ENCODE data around the gene CEACAM16.

Gene CEACAM16

DNA sequence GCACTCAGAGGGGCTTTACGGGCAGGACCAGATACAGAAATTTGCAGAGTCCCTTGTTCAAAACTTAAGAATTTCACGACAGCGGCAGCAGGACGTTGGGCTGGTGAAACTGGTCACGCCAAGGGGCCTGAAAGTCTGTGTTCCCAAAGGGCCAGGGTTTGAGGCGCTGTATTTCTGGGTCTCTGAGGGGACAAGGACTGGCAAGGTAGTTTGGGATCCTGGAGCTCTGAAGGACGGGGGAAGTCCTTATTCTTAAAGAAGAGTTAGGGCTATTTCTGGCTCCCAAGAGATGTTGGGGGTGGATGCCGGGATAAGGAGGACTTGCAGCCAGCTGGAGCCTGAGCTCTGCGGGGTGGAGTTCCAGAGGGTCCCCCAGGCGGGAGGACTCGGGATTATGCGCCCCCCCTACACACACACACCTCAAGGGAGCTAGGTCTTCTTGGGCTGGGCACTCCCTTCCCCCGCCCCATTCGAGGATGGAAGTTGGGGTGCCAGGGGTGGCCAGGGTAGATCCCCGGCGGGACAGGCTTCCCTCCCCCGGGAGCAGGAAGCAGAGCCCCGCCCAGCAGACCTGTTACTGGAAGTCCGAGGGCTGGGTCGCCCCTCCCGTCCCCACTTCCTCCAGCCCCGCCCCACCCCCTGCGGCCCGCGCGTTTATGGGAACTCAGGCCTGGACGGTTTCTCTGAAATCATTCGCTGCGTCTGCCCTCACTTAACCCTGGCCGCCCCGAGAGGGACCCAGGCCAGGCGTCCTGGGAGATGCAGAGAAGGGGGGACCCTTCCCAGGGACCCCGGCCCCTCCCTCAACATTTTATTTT lies 55.2 kb downstream of the CEACAM16 start:
- Histone ChIP-seq H3K9me3 (ENCODE audit: low read depth, low read length) (no peaks in the 10 kb centered on the region), H3K36me3 (ENCODE audit: insufficient read depth, low read length) (no peaks in the 10 kb centered on the region; the same call in none of the 2 replicates), H3K9ac (ENCODE audit: insufficient read length) (no peak overlapping the region), H3K4me3 (no peak overlapping the region), H3K27ac (no peak overlapping the region)
- DNase-seq (ENCODE audit: low read depth, low spot score): no peak
- TF ChIP-seq EZH2 (IDR thresholded peaks at IDR 0.05): no peak
- no peak for TF ChIP-seq FOXP2 (optimal IDR thresholded peaks at IDR 0.05; ENCODE audit: control extremely low read depth, extremely low read length, insufficient read depth)
- no peak for TF ChIP-seq POLR2AphosphoS5 (IDR thresholded peaks at IDR 0.05; ENCODE audit: borderline replicate concordance, low read depth, low read length)

DNA sequence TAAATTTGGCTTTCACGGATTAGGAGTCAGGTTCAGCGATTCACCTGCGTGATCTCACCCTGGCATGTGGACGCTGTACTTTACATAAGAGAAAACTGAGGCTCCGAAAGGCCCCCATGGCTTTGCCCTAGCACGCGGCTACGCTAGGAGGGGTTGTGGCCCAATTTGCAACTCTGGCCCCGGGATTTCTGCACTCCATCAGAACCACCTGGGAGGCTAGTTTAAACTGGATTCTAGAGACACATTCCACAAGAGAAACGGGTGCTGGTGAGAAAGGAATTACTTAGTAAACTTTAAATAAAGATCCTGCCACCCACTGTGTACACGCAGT lies 55.8 kb downstream of the CEACAM16 start:
- Histone ChIP-seq H3K9me3 (ENCODE audit: low read depth, low read length) (no peaks in the 10 kb centered on the region), H3K4me3 (no peak overlapping the region), H3K36me3 (ENCODE audit: insufficient read depth, low read length) (peaks cover under 1% of the 10 kb centered on the region), H3K27ac (no peak overlapping the region), H3K9ac (ENCODE audit: insufficient read length) (no peak overlapping the region)
- TF ChIP-seq FOXP2 (optimal IDR thresholded peaks at IDR 0.05; ENCODE audit: control extremely low read depth, extremely low read length, insufficient read depth) (no peak), POLR2AphosphoS5 (IDR thresholded peaks at IDR 0.05; ENCODE audit: borderline replicate concordance, low read depth, low read length) (no peak), EZH2 (IDR thresholded peaks at IDR 0.05) (no peak)
- no peak for DNase-seq (ENCODE audit: low read depth, low spot score)

DNA sequence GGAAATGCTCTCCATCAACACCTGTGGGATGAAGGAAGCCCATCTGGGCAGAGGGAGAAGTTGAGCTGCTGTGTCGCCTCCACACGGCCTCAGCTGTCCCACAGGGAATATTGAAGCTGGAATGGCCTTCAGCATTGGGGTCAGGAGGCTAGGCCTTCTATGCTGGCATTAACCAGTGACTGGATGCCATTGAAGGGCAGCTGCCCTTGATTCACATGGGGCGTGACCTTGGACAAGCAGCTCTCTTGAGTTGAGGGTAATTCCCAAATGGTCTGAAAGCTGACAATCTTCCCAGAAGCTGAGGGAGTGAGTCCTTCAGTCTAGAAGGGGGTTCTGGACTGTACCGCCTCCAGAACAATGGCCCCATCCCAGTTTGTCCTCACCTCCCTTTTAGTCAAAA lies 56.3 kb downstream of the CEACAM16 start:
- no peak overlapping the region for H3K9ac ChIP-seq (ENCODE audit: insufficient read length)
- no peak for DNase-seq (ENCODE audit: low read depth, low spot score)
- TF ChIP-seq POLR2AphosphoS5 (IDR thresholded peaks at IDR 0.05; ENCODE audit: borderline replicate concordance, low read depth, low read length) (no peak), EZH2 (IDR thresholded peaks at IDR 0.05) (no peak), FOXP2 (optimal IDR thresholded peaks at IDR 0.05; ENCODE audit: control extremely low read depth, extremely low read length, insufficient read depth) (no peak)
- no peak overlapping the region for H3K4me3 ChIP-seq
- peaks cover 3% of the 10 kb centered on the region for H3K36me3 ChIP-seq (ENCODE audit: insufficient read depth, low read length)
- no peaks in the 10 kb centered on the region for H3K9me3 ChIP-seq (ENCODE audit: low read depth, low read length)
- no peak overlapping the region for H3K27ac ChIP-seq

DNA sequence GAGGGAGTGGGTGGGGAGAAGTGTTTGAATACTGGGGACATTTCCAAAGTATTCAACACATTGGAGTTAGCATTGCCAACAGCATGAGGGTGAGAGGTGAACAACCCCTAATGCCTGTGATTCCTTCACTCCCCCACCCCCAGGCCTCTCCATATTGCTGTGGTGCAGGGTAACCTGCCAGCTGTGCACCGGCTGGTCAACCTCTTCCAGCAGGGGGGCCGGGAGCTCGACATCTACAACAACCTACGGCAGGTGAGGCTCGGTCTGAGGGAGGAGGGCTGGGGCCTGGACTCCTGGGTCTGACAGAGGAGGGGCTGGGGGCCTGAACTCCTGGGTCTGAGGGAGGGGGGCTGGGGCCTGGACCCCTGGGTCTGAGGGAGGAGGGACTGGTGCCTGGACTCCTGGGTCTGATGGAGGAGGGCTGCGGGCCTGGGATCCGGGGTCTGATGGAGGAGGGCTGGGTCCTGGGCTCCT lies 57.2 kb downstream of the CEACAM16 start:
- Histone ChIP-seq H3K9me3 (ENCODE audit: low read depth, low read length) (no peaks in the 10 kb centered on the region), H3K9ac (ENCODE audit: insufficient read length) (no peak overlapping the region), H3K36me3 (ENCODE audit: insufficient read depth, low read length) (peaks cover 3% of the 10 kb centered on the region), H3K27ac (no peak overlapping the region), H3K4me3 (no peak overlapping the region)
- TF ChIP-seq FOXP2 (optimal IDR thresholded peaks at IDR 0.05; ENCODE audit: control extremely low read depth, extremely low read length, insufficient read depth) (no peak), POLR2AphosphoS5 (IDR thresholded peaks at IDR 0.05; ENCODE audit: borderline replicate concordance, low read depth, low read length) (no peak), EZH2 (IDR thresholded peaks at IDR 0.05) (no peak)
- DNase-seq (ENCODE audit: low read depth, low spot score): no peak

DNA sequence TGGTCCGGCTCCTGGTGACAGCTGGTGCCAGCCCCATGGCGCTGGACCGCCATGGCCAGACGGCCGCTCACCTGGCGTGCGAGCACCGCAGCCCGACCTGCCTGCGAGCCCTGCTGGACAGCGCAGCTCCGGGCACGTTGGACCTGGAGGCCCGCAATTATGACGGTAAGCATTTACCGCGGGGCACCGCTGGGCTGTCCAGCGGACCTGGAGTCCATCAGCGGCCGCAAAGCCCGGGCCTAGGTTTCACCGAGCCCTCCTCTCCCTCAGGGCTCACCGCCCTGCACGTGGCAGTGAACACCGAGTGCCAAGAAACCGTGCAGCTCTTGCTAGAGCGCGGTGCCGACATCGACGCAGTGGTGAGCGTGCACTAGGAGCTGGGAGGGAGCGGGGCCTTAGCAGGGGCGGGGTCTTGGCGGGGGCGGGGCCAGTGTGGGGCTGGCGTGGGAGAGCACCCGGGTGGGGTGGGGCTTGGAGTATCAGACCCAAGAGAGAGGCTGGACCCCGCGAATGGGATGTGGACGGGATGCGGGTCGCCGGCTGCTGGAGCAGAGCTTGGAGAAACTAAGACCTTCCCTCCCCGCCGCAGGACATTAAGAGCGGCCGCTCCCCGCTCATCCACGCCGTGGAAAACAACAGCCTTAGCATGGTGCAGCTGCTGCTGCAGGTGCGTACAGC lies 58.2 kb downstream of the CEACAM16 start:
- Histone ChIP-seq H3K27ac (no peak overlapping the region), H3K36me3 (ENCODE audit: insufficient read depth, low read length) (peaks cover 3% of the 10 kb centered on the region), H3K4me3 (no peak overlapping the region), H3K9ac (ENCODE audit: insufficient read length) (no peak overlapping the region), H3K9me3 (ENCODE audit: low read depth, low read length) (no peaks in the 10 kb centered on the region)
- TF ChIP-seq POLR2AphosphoS5 (IDR thresholded peaks at IDR 0.05; ENCODE audit: borderline replicate concordance, low read depth, low read length) (no peak), EZH2 (IDR thresholded peaks at IDR 0.05) (no peak), FOXP2 (optimal IDR thresholded peaks at IDR 0.05; ENCODE audit: control extremely low read depth, extremely low read length, insufficient read depth) (no peak)
- no peak for DNase-seq (ENCODE audit: low read depth, low spot score)

DNA sequence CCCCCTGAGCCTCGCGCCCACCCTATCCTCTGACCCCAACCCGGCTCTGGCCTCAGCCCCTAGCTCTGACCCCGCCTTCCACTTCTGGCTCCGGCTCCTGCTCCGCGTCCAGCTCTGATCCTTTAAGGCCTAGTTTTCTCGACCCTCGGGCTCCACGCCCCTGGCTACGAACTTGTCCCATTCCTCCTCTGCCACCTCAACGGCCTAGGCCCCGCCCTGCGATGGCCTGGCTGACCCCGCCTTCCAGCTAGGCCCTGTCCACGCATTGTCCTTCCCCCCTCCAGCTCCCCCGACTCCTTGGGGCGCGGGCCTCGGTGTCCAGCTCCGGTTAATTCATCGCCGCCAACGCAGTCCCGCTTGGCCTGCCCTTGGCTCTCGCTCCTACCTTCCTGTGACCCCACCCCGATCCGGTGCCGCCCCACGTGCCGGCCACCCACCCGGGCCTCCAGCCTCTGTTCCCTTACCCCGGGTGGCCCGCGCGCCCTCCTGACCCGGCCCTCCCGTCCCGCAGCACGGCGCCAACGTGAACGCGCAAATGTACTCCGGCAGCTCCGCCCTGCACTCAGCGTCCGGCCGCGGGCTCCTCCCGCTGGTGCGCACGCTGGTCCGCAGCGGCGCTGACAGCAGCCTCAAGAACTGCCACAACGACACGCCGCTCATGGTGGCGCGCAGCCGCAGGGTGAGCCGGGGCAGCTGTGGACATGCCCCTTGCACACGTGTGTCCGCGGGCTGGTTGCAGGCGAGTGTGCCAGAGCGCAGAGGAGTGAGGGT lies 59.0 kb downstream of the CEACAM16 start:
- no peak for DNase-seq (ENCODE audit: low read depth, low spot score)
- Histone ChIP-seq H3K36me3 (ENCODE audit: insufficient read depth, low read length) (peaks cover 3% of the 10 kb centered on the region), H3K9me3 (ENCODE audit: low read depth, low read length) (no peaks in the 10 kb centered on the region), H3K27ac (no peak overlapping the region), H3K9ac (ENCODE audit: insufficient read length) (no peak overlapping the region), H3K4me3 (no peak overlapping the region)
- TF ChIP-seq EZH2 (IDR thresholded peaks at IDR 0.05): no peak
- no peak for TF ChIP-seq POLR2AphosphoS5 (IDR thresholded peaks at IDR 0.05; ENCODE audit: borderline replicate concordance, low read depth, low read length)
- no peak for TF ChIP-seq FOXP2 (optimal IDR thresholded peaks at IDR 0.05; ENCODE audit: control extremely low read depth, extremely low read length, insufficient read depth)

DNA sequence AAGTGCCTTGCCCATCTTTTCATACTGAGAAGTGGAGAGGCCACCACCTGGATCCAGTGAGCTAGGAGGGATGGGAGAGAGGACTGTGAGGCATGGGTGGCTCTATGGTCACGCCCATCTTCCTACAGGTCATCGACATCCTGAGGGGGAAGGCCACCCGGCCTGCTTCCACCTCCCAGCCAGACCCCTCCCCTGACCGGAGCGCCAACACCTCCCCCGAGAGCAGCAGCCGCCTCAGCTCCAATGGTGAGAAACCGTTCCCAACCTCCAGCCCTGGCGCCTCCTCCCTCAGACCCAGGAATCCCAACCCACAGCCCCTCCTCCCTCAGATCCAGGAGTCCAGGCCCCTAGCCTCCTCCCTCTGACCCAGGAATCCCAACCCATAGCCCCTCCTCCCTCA lies 59.6 kb downstream of the CEACAM16 start:
- no peak for DNase-seq (ENCODE audit: low read depth, low spot score)
- H3K36me3 ChIP-seq (ENCODE audit: insufficient read depth, low read length): peaks cover 3% of the 10 kb centered on the region; the same call in 1 of the 2 replicates
- H3K9ac ChIP-seq (ENCODE audit: insufficient read length): no peak overlapping the region
- H3K27ac ChIP-seq: no peak overlapping the region
- TF ChIP-seq EZH2 (IDR thresholded peaks at IDR 0.05) (no peak), FOXP2 (optimal IDR thresholded peaks at IDR 0.05; ENCODE audit: control extremely low read depth, extremely low read length, insufficient read depth) (no peak), POLR2AphosphoS5 (IDR thresholded peaks at IDR 0.05; ENCODE audit: borderline replicate concordance, low read depth, low read length) (no peak)
- H3K9me3 ChIP-seq (ENCODE audit: low read depth, low read length): no peaks in the 10 kb centered on the region
- no peak overlapping the region for H3K4me3 ChIP-seq

Measured in SK-N-MC (cell line).